Kidney (tissue), 14 donors: ENCODE measurements around the gene ADD2. TPM values are rescaled to one million over a fixed set of nuclear protein-coding genes. Genes with fewer than 3 reads are reported as not detected.

Experiments used
- DNase-seq, 5 donors: peaks; one replicate each; pipeline ENCODE4 v3.0.0-alpha.2; 2013 to 2020
- FAIRE-seq: peaks from 2 replicates; lab custom pipeline; 2012; peaks lifted over from hg19 to GRCh38; lab: Jason Lieb, UNC
- H3K27ac ChIP-seq, 2 donors: one replicate each; pipeline ENCODE4 v1.7.0; 2013; ENCODE audit warnings: low read depth in 2 of 2, low read length in 2 of 2, inconsistent platforms in 1 of 2
- H3K27me3 ChIP-seq: one replicate; pipeline ENCODE4 v1.7.1; 2013; ENCODE audit warnings: low read length, inconsistent platforms; ENCODE audit not compliant: control insufficient read depth, insufficient read depth
- H3K36me3 ChIP-seq, 3 donors: one replicate each; pipeline versions ENCODE4 v1.7.0 to v1.7.1; 2013; ENCODE audit warnings: low read length in 3 of 3, control low read depth in 1 of 3, inconsistent platforms in 1 of 3; ENCODE audit not compliant: insufficient read depth in 3 of 3, control insufficient read depth in 2 of 3
- H3K4me1 ChIP-seq, 3 donors: one replicate each; pipeline versions ENCODE4 v1.7.0 to v1.7.1; 2013; ENCODE audit warnings: low read length in 3 of 3, inconsistent platforms in 1 of 3, low read depth in 1 of 3; ENCODE audit not compliant: control insufficient read depth in 2 of 3, insufficient read depth in 2 of 3
- H3K4me3 ChIP-seq, 3 donors: one replicate each; pipeline versions ENCODE4 v1.7.0 to v1.8.1; 2013; ENCODE audit warnings: low read length in 3 of 3, control low read depth in 1 of 3, inconsistent platforms in 1 of 3
- H3K9ac ChIP-seq, 3 donors: one replicate each; pipeline versions ENCODE4 v1.7.0 to v1.7.1; 2013; ENCODE audit warnings: low read length in 3 of 3, control low read depth in 1 of 3, inconsistent platforms in 1 of 3
- H3K9me3 ChIP-seq, 3 donors: one replicate each; pipeline versions ENCODE4 v1.7.0 to v1.7.1; 2013; ENCODE audit warnings: low read length in 3 of 3, control low read depth in 1 of 3, inconsistent platforms in 1 of 3; ENCODE audit not compliant: control insufficient read depth in 2 of 3, insufficient read depth in 1 of 3
- CTCF ChIP-seq: IDR thresholded peaks from 3 replicates; pipeline ENCODE4 v1.5.1; 2012; ENCODE audit warnings: mild to moderate bottlenecking, moderate library complexity, borderline replicate concordance; ENCODE audit not compliant: insufficient read depth; ENCODE audit errors: extremely low read depth
- intact Hi-C: fragments of 100-400 bp; cut with DNase I; formaldehyde crosslinking; loops from one replicate; pipeline ENCODE4 v1.11.1; 2022
- polyA plus RNA-seq: library from polyadenylated mRNA; stranded (reverse); fragments of 350-450 nt; fragmentation: Illumina TruSeq; extraction: RNeasy Lipid Tissue Mini Kit (QIAGEN cat#74804); gene quantifications from one replicate; pipeline ENCODE4 v1.2.3, GENCODE V29; 2014; ENCODE audit warnings: low read depth, low replicate concordance; ENCODE audit not compliant: insufficient read depth
- total RNA-seq: library from RNA; stranded (reverse); fragmentation: NEBNext Ultra II Directional; extraction: Animal tissue kit (Norgen Biotek cat#: 25700); gene quantifications from one replicate; pipeline ENCODE4 v1.2.1, GENCODE V29; 2021
- donor health status: control.
- donor health status: control.
- donor health status: control.
- donor health status: control.
- donor health status: control.
- donor health status: DM: yes; HTN: yes; CAD: no.
- donor health status: Normal renal cell carcinoma (clear cell type).

ADD2 gene
- total and polyA plus RNA-seq, 2 donors from 2014 or later, result 2.9 TPM; not detected in 1

DNA sequence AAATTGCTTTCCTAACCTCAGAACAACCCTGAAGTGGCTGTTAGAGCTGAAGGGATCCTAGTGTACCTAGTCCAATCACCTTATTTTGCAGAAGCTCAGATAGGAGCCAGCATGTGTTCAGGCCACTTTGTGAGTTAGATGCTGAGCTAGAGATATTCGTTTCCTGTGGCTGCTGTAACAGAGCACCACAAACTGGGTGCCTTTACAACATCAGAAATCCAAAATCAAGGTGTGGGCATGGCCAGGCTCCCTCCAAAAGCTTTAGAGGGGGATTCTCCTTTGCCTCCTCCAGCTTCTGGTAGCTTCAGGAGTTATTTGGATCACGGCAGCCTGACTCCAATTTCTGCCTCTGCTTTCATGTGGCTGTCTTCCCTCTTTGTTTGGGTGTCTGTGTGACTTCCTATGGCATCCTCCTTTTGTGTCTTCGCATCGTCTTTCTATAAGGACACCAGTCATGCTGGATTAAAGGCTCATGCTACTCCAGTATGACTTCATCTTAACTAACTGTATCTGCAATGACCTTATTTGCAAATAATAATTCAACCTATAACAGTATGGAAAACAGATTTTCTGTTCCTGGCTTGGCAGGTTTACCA is 128.1 kb downstream of the ADD2 start:
- no peak for DNase-seq
- FAIRE-seq, result no peak
- no peaks in the 10 kb centered on the region for H3K27me3 ChIP-seq
- H3K9ac ChIP-seq, result no peak overlapping the region
- no peaks in the 10 kb centered on the region for H3K36me3 ChIP-seq
- H3K9me3 ChIP-seq, result no peaks in the 10 kb centered on the region
- no peak overlapping the region for H3K27ac ChIP-seq
- TF ChIP-seq CTCF, result no peak
- intact Hi-C loops, result no loop called here
- H3K4me3 ChIP-seq, result no peak overlapping the region
- no peaks in the 10 kb centered on the region for H3K4me1 ChIP-seq

DNA sequence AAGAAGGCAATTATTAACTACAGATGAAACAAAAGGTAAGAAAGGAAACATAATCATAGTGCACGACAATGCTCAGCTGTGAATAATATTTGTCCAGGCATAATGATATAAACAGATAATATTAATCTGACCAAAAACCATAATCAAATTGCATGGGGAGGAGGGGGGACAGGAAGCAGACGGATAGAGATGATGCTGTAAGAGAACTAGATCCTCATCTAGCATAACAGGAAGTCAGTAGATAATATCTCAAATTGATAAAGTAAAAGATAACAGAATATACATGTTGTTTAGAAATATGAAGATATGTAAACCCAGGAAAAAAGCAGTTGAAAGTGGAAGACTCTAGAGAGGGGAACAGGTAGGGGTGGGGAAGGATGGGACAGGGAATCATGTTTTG is 129.4 kb downstream of the ADD2 start:
- intact Hi-C loops, result no loop called here
- no peak for TF ChIP-seq CTCF
- Histone ChIP-seq H3K9ac (no peak overlapping the region), H3K36me3 (no peaks in the 10 kb centered on the region), H3K9me3 (no peaks in the 10 kb centered on the region), H3K27ac (no peak overlapping the region), H3K4me1 (no peaks in the 10 kb centered on the region), H3K4me3 (no peak overlapping the region), H3K27me3 (no peaks in the 10 kb centered on the region)
- DNase-seq (no peak), FAIRE-seq (no peak)

GRCh38 chr2:70633508-70633907 is 134.5 kb downstream of the ADD2 start:
- Histone ChIP-seq H3K9me3 (no peaks in the 10 kb centered on the region), H3K4me3 (no peak overlapping the region), H3K36me3 (no peaks in the 10 kb centered on the region), H3K9ac (no peak overlapping the region), H3K27me3 (no peaks in the 10 kb centered on the region), H3K27ac (no peak overlapping the region), H3K4me1 (no peaks in the 10 kb centered on the region)
- intact Hi-C loops, result no loop called here
- FAIRE-seq (no peak), DNase-seq (no peak)
- no peak for TF ChIP-seq CTCF

DNA sequence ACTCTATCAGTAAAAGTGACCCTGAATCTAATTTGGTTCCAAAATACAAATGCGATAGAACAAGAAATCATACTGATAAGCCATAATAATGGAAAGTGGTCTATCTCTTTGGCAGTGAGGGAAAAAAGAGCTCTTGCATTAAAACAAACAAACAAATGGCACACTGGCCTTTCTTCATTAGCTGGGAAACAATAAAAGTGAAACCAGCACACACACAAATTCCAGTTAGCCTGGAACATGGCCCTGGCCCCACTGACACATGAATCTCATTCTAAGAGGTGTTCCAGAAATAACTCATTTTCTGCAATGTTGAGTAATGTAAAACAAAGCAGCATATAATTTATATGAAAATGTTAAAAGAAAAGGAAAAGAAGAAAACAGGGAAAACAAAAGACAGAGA is 135.0 kb downstream of the ADD2 start:
- intact Hi-C loops, result no loop called here
- H3K4me1 ChIP-seq, result no peaks in the 10 kb centered on the region
- no peak overlapping the region for H3K4me3 ChIP-seq
- no peak overlapping the region for H3K9ac ChIP-seq
- H3K9me3 ChIP-seq, result no peaks in the 10 kb centered on the region
- no peak for FAIRE-seq
- no peak for TF ChIP-seq CTCF
- H3K36me3 ChIP-seq, result no peaks in the 10 kb centered on the region
- no peak for DNase-seq
- H3K27me3 ChIP-seq, result no peaks in the 10 kb centered on the region
- H3K27ac ChIP-seq, result no peak overlapping the region
